Measurements from ENCODE around the gene TUBE1.
A peak's percentile ranks its signal among the peaks of the same experiment; 100 is the strongest.

The TUBE1 gene

GRCh38 chr6:112100561-112100960 is 13.3 kb upstream of the TUBE1 start:
- DNase-seq (ENCODE audit: low read depth) = no peak
- TF ChIP-seq, protein P1, sequence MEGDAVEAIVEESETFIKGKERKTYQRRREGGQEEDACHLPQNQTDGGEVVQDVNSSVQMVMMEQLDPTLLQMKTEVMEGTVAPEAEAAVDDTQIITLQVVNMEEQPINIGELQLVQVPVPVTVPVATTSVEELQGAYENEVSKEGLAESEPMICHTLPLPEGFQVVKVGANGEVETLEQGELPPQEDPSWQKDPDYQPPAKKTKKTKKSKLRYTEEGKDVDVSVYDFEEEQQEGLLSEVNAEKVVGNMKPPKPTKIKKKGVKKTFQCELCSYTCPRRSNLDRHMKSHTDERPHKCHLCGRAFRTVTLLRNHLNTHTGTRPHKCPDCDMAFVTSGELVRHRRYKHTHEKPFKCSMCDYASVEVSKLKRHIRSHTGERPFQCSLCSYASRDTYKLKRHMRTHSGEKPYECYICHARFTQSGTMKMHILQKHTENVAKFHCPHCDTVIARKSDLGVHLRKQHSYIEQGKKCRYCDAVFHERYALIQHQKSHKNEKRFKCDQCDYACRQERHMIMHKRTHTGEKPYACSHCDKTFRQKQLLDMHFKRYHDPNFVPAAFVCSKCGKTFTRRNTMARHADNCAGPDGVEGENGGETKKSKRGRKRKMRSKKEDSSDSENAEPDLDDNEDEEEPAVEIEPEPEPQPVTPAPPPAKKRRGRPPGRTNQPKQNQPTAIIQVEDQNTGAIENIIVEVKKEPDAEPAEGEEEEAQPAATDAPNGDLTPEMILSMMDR (IDR thresholded peaks at IDR 0.05; ENCODE audit: control insufficient read depth, extremely low read depth, insufficient read depth) = no peak
- no peak overlapping the region for H3K4me3 ChIP-seq (ENCODE audit: low read depth, low read length)

DNA sequence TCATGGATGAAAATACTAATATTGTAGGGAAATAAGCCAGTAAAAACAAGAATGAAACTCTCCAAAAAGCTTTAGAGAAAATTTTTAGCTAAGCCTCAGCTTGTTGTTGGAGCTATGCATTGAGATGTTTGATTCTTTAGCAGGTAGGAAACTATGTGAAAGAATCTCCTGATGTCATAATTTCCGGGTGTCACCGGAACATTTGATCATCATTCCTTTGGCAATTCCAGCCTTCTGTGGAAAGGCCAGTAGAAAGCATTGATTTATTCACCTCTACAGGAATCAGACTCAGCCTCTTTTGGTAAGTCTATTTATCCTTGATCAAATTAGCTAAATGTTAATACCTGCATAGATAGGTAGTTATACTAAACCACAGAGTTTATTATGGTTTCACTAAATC is 9.6 kb upstream of the TUBE1 start:
- no peak for DNase-seq (ENCODE audit: low read depth)
- TF ChIP-seq, protein P1 (IDR thresholded peaks at IDR 0.05; ENCODE audit: control insufficient read depth, extremely low read depth, insufficient read depth) = no peak
- H3K4me3 ChIP-seq (ENCODE audit: low read depth, low read length) = no peak overlapping the region

- TF ChIP-seq, protein P1 (IDR thresholded peaks at IDR 0.05; ENCODE audit: control insufficient read depth, extremely low read depth, insufficient read depth) = no peak
- peak overlapping the region; percentile 84 for H3K4me3 ChIP-seq (ENCODE audit: low read depth, low read length)
- DNase-seq (ENCODE audit: low read depth) = no peak
Observed at GRCh38 chr6:112087916-112088315, 634 bp upstream of the TUBE1 start.

DNA sequence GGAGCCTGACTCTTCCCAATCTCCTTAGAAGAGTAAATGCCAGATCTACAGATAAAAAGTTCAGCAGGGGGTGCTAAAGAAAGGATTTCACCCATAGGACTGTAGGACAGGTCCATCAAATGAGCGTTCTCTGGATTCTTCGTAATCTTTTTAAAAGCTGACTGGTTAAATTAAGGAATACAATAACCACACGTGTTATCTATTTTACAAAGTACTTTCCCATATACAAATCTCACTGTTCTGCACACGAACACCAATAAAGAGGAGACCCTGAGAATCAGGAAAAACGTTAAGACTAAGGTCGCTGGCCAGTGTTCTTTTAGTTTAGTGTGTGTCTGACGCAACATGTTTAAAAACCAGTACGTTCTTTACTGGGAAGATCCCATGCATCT is 542 bp downstream of the TUBE1 start:
- TF ChIP-seq, protein P1 (IDR thresholded peaks at IDR 0.05; ENCODE audit: control insufficient read depth, extremely low read depth, insufficient read depth) = 0 out of 2 replicates have a peak, but pooled peaks have one; percentile 26
- DNase-seq (ENCODE audit: low read depth) = peak; percentile 11

GRCh38 chr6:112085286-112086065 is 1.8 kb downstream of the TUBE1 start:
- H3K4me3 ChIP-seq (ENCODE audit: low read depth, low read length) = no peak overlapping the region
- DNase-seq (ENCODE audit: low read depth) = no peak
- TF ChIP-seq, protein P1 (IDR thresholded peaks at IDR 0.05; ENCODE audit: control insufficient read depth, extremely low read depth, insufficient read depth) = no peak

More for the DNA sequence above, 542 bp downstream of the TUBE1 start:
- peak overlapping the region; percentile 84 for H3K4me3 ChIP-seq (ENCODE audit: low read depth, low read length)

DNA sequence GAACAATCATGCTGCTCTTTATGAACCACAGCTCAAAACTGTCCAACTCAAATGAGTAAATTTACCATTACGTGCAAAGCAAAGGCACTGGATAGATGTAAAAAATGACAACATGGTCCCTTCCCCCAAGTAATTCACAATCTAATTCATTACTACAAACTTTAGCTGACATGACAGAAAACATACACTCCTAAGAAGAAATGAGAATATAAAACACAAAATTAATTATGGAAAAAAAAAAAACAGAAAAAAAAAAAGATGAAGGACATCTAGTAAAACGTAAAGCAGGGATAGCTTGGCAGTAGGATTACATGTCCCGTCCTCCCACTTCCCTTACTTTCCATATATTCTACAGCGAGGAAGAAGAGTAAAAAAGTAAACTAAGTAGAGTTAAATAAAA is 5.7 kb downstream of the TUBE1 start:
- H3K4me3 ChIP-seq (ENCODE audit: low read depth, low read length) = no peak overlapping the region
- TF ChIP-seq, protein P1 (IDR thresholded peaks at IDR 0.05; ENCODE audit: control insufficient read depth, extremely low read depth, insufficient read depth) = no peak
- DNase-seq (ENCODE audit: low read depth) = no peak

GRCh38 chr6:112066606-112067005 is 20.7 kb downstream of the TUBE1 start:
- no peak for DNase-seq (ENCODE audit: low read depth)

More at GRCh38 chr6:112066606-112067005, 20.7 kb downstream of the TUBE1 start:
- no peak overlapping the region for H3K4me3 ChIP-seq (ENCODE audit: low read depth, low read length)
- TF ChIP-seq, protein P1 (IDR thresholded peaks at IDR 0.05; ENCODE audit: control insufficient read depth, extremely low read depth, insufficient read depth) = no peak
